Chondrocyte (in vitro differentiated cells): Measurements from ENCODE around the gene CPN2. TPM values are rescaled to one million over a fixed set of nuclear protein-coding genes. Genes with fewer than 3 reads are reported as not detected.

Source experiments
- DNase-seq: peaks from one replicate; pipeline ENCODE4 v3.0.0; 2021; ENCODE audit warnings: mixed read lengths, low spot score
- H3K27ac Mint-ChIP-seq: one replicate; pipeline ENCODE4 v1.8.0; 2021; ENCODE audit warnings: mild to moderate bottlenecking, moderate library complexity, mixed read lengths; ENCODE audit not compliant: unreplicated experiment
- H3K27me3 Mint-ChIP-seq: 2 replicates; pipeline ENCODE4 v1.8.0; 2021; ENCODE audit warnings: low read depth, mixed read lengths
- H3K36me3 Mint-ChIP-seq: 2 replicates; pipeline ENCODE4 v1.8.0; 2021; ENCODE audit warnings: low read depth, mixed read lengths
- H3K4me1 Mint-ChIP-seq: 2 replicates; pipeline ENCODE4 v1.8.0; 2021; ENCODE audit warnings: low read depth, mild to moderate bottlenecking, mixed read lengths
- H3K4me3 Mint-ChIP-seq: one replicate; pipeline ENCODE4 v1.8.0; 2021; ENCODE audit warnings: mild to moderate bottlenecking, moderate library complexity, mixed read lengths; ENCODE audit not compliant: unreplicated experiment
- H3K9me3 Mint-ChIP-seq: 2 replicates; pipeline ENCODE4 v1.8.0; 2021; ENCODE audit warnings: low read depth, mixed read lengths
- CTCF ChIP-seq: fragments of 200-600 bp; sonication (generic); IDR thresholded peaks from 2 replicates; pipeline ENCODE4 v1.5.0; 2021; ENCODE audit warnings: antibody characterized with exemption, mild to moderate bottlenecking, moderate library complexity
- total RNA-seq: library from RNA; stranded (reverse); gene quantifications from 3 replicates; pipeline ENCODE4 v1.2.1, GENCODE V29; 2021

The CPN2 gene
- total RNA-seq, 1 donor from 2014 or later = not detected

GRCh38 chr3:194326968-194327217, 24.2 kb downstream of the CPN2 start:
- H3K27me3 Mint-ChIP-seq = peaks cover 6% of the 10 kb centered on the region
- no peak overlapping the region for H3K4me3 Mint-ChIP-seq
- no peak overlapping the region for H3K27ac Mint-ChIP-seq
- H3K36me3 Mint-ChIP-seq = no peaks in the 10 kb centered on the region
- no peak for DNase-seq
- H3K9me3 Mint-ChIP-seq = no peaks in the 10 kb centered on the region
- H3K4me1 Mint-ChIP-seq = peaks cover 33% of the 10 kb centered on the region
- no peak for TF ChIP-seq CTCF

- TF ChIP-seq CTCF = no peak
- Mint-ChIP-seq H3K27me3 (peaks cover 6% of the 10 kb centered on the region), H3K36me3 (no peaks in the 10 kb centered on the region), H3K4me1 (peaks cover 29% of the 10 kb centered on the region), H3K27ac (no peak overlapping the region), H3K4me3 (no peak overlapping the region), H3K9me3 (no peaks in the 10 kb centered on the region)
- DNase-seq = no peak
Measured at GRCh38 chr3:194326192-194326967, 24.7 kb downstream of the CPN2 start.

GRCh38 chr3:194325424-194326153, 25.5 kb downstream of the CPN2 start:
- Mint-ChIP-seq H3K4me1 (peaks cover 21% of the 10 kb centered on the region), H3K27me3 (peaks cover 9% of the 10 kb centered on the region), H3K27ac (no peak overlapping the region), H3K36me3 (no peaks in the 10 kb centered on the region), H3K4me3 (no peak overlapping the region), H3K9me3 (no peaks in the 10 kb centered on the region)
- TF ChIP-seq CTCF = no peak
- no peak for DNase-seq

- Mint-ChIP-seq H3K9me3 (peaks cover under 1% of the 10 kb centered on the region), H3K4me3 (no peak overlapping the region), H3K4me1 (peaks cover 14% of the 10 kb centered on the region), H3K27ac (no peak overlapping the region), H3K27me3 (peaks cover 9% of the 10 kb centered on the region), H3K36me3 (peaks cover under 1% of the 10 kb centered on the region)
- no peak for DNase-seq
- no peak for TF ChIP-seq CTCF
Measured at GRCh38 chr3:194324823-194325327, 26.3 kb downstream of the CPN2 start.

- no peak for TF ChIP-seq CTCF
- peaks cover 9% of the 10 kb centered on the region for H3K27me3 Mint-ChIP-seq
- H3K9me3 Mint-ChIP-seq = peaks cover 8% of the 10 kb centered on the region
- H3K4me1 Mint-ChIP-seq = peaks cover 14% of the 10 kb centered on the region
- no peak overlapping the region for H3K27ac Mint-ChIP-seq
- no peak overlapping the region for H3K4me3 Mint-ChIP-seq
- peaks cover 3% of the 10 kb centered on the region for H3K36me3 Mint-ChIP-seq
- DNase-seq = no peak
Measured at GRCh38 chr3:194323785-194324735, 27.1 kb downstream of the CPN2 start.
